Tibial artery (tissue), 4 donors: ENCODE data around the gene RAVER1.

ENCODE experiments used
- DNase-seq, 2 donors: peaks; one replicate each; pipeline ENCODE4 v3.0.0-alpha.2; 2019
- H3K27ac ChIP-seq, 2 donors: fragments of 200-600 bp; sonication (generic) in 1 of 2; 1 replicate in 1 of 2; 2 replicates in 1 of 2; pipeline ENCODE4 v1.5.1; 2018 to 2019; ENCODE audit warnings: mild to moderate bottlenecking in 1 of 2
- H3K27me3 ChIP-seq, 2 donors: fragments of 200-600 bp; sonication (generic) in 1 of 2; one replicate each; pipeline versions ENCODE4 v1.5.1 to v1.6.0; 2016 to 2019
- H3K36me3 ChIP-seq, 3 donors: fragments of 200-600 bp; sonication (generic) in 2 of 3; one replicate each; pipeline ENCODE4 v1.5.1; 2016 to 2019; ENCODE audit warnings: mild to moderate bottlenecking in 2 of 3
- H3K4me1 ChIP-seq, 4 donors: fragments of 200-600 bp; sonication (generic) in 2 of 4; 1 replicate in 3 of 4; 2 replicates in 1 of 4; pipeline ENCODE4 v1.5.1; 2016 to 2019
- H3K4me3 ChIP-seq, 2 donors: fragments of 200-600 bp; sonication (generic) in 1 of 2; 1 replicate in 1 of 2; 2 replicates in 1 of 2; pipeline ENCODE4 v1.5.1; 2018 to 2019; ENCODE audit warnings: mild to moderate bottlenecking in 2 of 2
- H3K9me3 ChIP-seq, 3 donors: fragments of 200-600 bp; sonication (generic) in 1 of 3; one replicate each; pipeline ENCODE4 v1.5.1; 2016 to 2019
- intact Hi-C: fragments of 100-400 bp; cut with DNase I; formaldehyde crosslinking; loops from one replicate; pipeline ENCODE4 v1.15.0; 2023; ENCODE audit warnings: low total_unique reads
- TF ChIP-seq, protein P1 (sequence below), 2 experiments: fragments of 200-600 bp in 1 of 2; fragments of 450-650 bp in 1 of 2; IDR thresholded peaks; one replicate each; pipeline ENCODE4 v1.5.1; 2017 to 2019; ENCODE audit warnings: antibody characterized with exemption in 2 of 2, mild to moderate bottlenecking in 1 of 2, moderate library complexity in 1 of 2

Gene RAVER1

DNA sequence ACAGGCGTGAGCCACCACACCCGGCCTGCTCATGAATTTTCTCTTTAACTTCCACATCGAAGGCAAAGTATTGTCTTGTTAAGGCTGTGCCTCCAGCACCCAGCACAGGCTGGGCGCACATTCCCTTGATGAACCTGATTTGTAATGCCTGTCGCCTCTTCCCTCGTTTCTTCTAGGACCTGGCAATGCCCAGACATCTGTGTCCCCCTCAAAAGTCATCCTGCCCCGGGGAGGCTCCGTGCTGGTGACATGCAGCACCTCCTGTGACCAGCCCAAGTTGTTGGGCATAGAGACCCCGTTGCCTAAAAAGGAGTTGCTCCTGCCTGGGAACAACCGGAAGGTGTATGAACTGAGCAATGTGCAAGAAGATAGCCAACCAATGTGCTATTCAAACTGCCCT, 58.7 kb downstream of the RAVER1 start:
- TF ChIP-seq, protein P1, sequence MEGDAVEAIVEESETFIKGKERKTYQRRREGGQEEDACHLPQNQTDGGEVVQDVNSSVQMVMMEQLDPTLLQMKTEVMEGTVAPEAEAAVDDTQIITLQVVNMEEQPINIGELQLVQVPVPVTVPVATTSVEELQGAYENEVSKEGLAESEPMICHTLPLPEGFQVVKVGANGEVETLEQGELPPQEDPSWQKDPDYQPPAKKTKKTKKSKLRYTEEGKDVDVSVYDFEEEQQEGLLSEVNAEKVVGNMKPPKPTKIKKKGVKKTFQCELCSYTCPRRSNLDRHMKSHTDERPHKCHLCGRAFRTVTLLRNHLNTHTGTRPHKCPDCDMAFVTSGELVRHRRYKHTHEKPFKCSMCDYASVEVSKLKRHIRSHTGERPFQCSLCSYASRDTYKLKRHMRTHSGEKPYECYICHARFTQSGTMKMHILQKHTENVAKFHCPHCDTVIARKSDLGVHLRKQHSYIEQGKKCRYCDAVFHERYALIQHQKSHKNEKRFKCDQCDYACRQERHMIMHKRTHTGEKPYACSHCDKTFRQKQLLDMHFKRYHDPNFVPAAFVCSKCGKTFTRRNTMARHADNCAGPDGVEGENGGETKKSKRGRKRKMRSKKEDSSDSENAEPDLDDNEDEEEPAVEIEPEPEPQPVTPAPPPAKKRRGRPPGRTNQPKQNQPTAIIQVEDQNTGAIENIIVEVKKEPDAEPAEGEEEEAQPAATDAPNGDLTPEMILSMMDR (IDR thresholded peaks at IDR 0.05), result no peak
- H3K4me1 ChIP-seq, result peaks cover 0 to 19% (median 17%) of the 10 kb centered on the region in 4 donors
- intact Hi-C loops, result no loop called here
- no peak for DNase-seq
- H3K27ac ChIP-seq, result no peak overlapping the region
- H3K27me3 ChIP-seq, result peaks cover 0 to 32% of the 10 kb centered on the region in 2 donors
- no peaks in the 10 kb centered on the region for H3K9me3 ChIP-seq
- no peak overlapping the region for H3K4me3 ChIP-seq
- peaks cover 0 to 15% (median 6%) of the 10 kb centered on the region in 3 donors for H3K36me3 ChIP-seq

DNA sequence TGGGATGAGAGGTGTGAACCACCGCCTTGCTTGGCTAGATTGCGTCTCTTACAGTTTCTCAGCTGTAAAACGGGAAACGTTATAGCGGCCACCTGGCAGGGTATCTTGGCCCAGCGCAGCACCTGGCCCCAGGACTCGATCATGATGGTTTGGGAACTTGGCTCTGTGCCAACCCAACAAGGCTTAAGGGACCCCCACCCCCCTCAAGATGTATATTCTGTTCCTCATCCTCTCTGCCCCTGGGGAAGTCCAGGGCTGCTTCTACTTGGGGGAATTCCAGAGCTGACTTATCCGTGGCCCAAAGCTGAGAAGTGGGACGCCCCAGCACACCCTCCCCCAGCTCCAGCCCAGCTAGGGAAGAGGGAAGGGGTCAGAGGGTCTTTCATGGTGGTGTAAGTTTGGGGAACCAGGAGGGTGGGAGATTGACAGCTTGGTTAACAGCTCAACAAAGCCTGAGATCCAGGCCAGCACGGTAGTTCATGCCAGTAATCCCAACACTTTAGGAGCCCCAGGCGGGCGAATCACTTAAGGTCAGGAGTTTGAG, 61.7 kb downstream of the RAVER1 start:
- TF ChIP-seq, protein P1 (IDR thresholded peaks at IDR 0.05), result no peak
- Histone ChIP-seq H3K36me3 (peaks cover 0 to 9% (median 6%) of the 10 kb centered on the region in 3 donors), H3K27me3 (peaks cover 0 to 42% of the 10 kb centered on the region in 2 donors), H3K4me1 (peaks cover 0 to 20% (median 18%) of the 10 kb centered on the region in 4 donors), H3K9me3 (no peaks in the 10 kb centered on the region), H3K4me3 (peak overlapping the region; percentile 43 to 47), H3K27ac (peak overlapping the region; percentile 53 to 61)
- intact Hi-C loops, result no loop called here
- no peak for DNase-seq

DNA sequence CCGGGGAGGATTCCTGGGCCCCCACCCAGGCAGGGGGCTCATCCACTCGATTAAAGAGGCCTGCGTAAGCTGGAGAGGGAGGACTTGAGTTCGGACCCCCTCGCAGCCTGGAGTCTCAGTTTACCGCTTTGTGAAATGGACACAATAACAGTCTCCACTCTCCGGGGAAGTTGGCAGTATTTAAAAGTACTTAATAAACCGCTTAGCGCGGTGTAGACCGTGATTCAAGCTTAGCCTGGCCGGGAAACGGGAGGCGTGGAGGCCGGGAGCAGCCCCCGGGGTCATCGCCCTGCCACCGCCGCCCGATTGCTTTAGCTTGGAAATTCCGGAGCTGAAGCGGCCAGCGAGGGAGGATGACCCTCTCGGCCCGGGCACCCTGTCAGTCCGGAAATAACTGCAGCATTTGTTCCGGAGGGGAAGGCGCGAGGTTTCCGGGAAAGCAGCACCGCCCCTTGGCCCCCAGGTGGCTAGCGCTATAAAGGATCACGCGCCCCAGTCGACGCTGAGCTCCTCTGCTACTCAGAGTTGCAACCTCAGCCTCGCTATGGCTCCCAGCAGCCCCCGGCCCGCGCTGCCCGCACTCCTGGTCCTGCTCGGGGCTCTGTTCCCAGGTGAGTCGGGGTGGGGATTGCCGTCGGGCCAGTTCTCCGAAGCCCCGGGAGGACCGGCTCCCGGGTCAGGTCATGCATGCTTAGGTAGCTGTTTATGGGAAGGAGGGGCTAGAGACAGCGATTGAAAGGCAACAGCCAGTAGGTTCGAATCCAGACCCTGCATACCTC, 62.5 kb downstream of the RAVER1 start, which contains the start of gene ICAM1:
Gene ICAM1 (plus strand): TSS at position 505 of the 779 bp plus-strand sequence. CDS start 40 bp downstream, at position 545.
- TF ChIP-seq, protein P1 (IDR thresholded peaks at IDR 0.05), result no peak
- peak within 1 kb of the TSS; percentile 53 to 61 for H3K27ac ChIP-seq
- H3K27me3 ChIP-seq, result peaks cover 0 to 42% of the 10 kb centered on the region in 2 donors
- H3K4me3 ChIP-seq, result peak within 1 kb of the TSS; percentile 43 to 47
- intact Hi-C loops, result no loop called here
- peaks cover 0 to 9% (median 6%) of the 10 kb centered on the region in 3 donors for H3K36me3 ChIP-seq
- H3K4me1 ChIP-seq, result peaks cover 0 to 20% (median 18%) of the 10 kb centered on the region in 4 donors
- peak; percentile 87 to 90 for DNase-seq
- H3K9me3 ChIP-seq, result no peaks in the 10 kb centered on the region

DNA sequence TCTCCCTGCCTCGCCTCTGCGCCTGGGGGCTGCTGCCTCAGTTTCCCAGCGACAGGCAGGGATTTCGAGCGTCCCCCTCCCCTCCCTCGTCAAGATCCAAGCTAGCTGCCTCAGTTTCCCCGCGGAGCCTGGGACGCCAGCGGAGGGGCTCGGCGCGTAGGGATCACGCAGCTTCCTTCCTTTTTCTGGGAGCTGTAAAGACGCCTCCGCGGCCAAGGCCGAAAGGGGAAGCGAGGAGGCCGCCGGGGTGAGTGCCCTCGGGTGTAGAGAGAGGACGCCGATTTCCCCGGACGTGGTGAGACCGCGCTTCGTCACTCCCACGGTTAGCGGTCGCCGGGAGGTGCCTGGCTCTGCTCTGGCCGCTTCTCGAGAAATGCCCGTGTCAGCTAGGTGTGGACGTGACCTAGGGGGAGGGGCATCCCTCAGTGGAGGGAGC, 63.1 kb downstream of the RAVER1 start:
- H3K36me3 ChIP-seq, result peaks cover 0 to 8% (median 6%) of the 10 kb centered on the region in 3 donors
- peak overlapping the region; percentile 53 to 61 for H3K27ac ChIP-seq
- intact Hi-C loops, result no loop called here
- no peaks in the 10 kb centered on the region for H3K9me3 ChIP-seq
- peak overlapping the region; percentile 43 to 47 for H3K4me3 ChIP-seq
- H3K27me3 ChIP-seq, result peaks cover 0 to 42% of the 10 kb centered on the region in 2 donors
- TF ChIP-seq, protein P1 (IDR thresholded peaks at IDR 0.05), result no peak
- DNase-seq, result peak; percentile 72 to 79
- H3K4me1 ChIP-seq, result peaks cover 0 to 20% (median 18%) of the 10 kb centered on the region in 4 donors

DNA sequence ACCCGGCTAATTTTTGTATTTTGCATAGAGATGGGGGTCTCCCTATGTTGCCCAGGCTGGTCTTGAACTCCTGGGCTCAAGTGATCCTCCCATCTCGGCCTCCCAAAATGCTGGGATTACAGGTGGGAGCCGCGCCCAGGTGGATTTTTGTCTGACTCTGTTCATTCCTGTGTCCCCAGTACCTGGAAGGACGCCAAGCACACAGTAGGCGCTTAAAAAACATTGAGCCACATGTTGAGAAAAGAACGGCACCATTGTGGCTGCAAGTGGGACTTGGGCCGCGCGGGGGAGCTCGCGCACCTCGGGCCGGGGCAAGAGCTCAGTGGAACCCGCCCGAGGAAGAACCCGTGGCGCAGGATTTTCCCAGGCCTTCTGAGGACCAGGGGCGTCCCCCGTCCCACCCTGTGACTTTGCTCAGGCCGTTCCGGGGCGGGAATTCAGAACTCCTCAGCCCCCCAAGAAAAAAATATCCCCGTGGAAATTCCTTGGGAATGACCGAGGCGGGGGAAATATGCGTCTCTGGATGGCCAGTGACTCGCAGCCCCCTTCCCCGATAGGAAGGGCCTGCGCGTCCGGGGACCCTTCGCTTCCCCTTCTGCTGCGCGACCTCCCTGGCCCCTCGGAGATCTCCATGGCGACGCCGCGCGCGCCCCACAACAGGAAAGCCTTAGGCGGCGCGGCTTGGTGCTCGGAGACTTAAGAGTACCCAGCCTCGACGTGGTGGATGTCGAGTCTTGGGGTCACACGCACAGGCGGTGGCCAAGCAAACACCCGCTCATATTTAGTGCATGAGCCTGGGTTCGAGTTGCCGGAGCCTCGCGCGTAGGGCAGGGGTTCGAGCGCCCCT, 63.8 kb downstream of the RAVER1 start:
- peak overlapping the region; percentile 53 to 61 for H3K27ac ChIP-seq
- intact Hi-C loops, result loop anchor here (2.0 kb wide), 1 partner anchor 119 kb away; no protein-coding TSS in a partner anchor
- H3K4me1 ChIP-seq, result peaks cover 0 to 20% (median 18%) of the 10 kb centered on the region in 4 donors
- peaks cover 0 to 1% (median under 1%) of the 10 kb centered on the region in 3 donors for H3K36me3 ChIP-seq
- peaks cover 0 to 42% of the 10 kb centered on the region in 2 donors for H3K27me3 ChIP-seq
- DNase-seq, result peak; percentile 84 to 89
- TF ChIP-seq, protein P1 (IDR thresholded peaks at IDR 0.05), result peak; percentile 93
- no peaks in the 10 kb centered on the region for H3K9me3 ChIP-seq
- peak overlapping the region; percentile 43 to 47 for H3K4me3 ChIP-seq
